ENCODE measurements around the gene AGBL2. TPM values are rescaled to one million over a fixed set of nuclear protein-coding genes. Genes with fewer than 3 reads are reported as not detected.
A peak's percentile ranks its signal among the peaks of the same experiment; 100 is the strongest.

The AGBL2 gene
- total RNA-seq, 1 experiment from 2014 or later = 3.0 TPM

DNA sequence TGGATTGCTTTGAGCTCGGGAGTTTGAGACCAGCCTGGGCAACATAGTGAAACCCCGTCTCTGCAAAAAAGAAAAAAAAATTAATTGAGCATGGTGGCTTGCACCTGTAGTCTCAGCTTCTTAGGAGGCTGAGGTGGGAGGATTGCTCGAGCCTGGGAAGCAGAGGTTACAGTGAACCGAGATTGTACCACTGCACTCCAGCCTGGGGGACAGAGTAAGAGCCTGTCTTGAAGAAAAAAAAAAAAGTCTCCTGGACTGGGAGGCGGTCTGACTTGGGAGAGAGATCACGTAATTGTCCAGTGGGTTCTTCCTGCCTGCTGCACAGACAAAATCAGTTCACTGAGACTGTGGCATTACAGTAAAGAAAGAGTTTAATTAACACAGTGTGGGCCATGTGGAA is 69.7 kb downstream of the AGBL2 start:
- Histone ChIP-seq H3K79me1 (ENCODE audit: insufficient read depth, low read depth, low read length, poor library complexity, severe bottlenecking) (no peaks in the 10 kb centered on the region), H3K4me2 (ENCODE audit: insufficient read depth, insufficient read length, low read length) (no peak overlapping the region), H2BK120ac (ENCODE audit: low read depth, low read length, poor library complexity, severe bottlenecking) (no peak overlapping the region), H2BK12ac (ENCODE audit: insufficient read length, low read depth, low read length) (no peak overlapping the region), H2AK5ac (ENCODE audit: insufficient read length, low read length) (no peak overlapping the region), H2BK20ac (ENCODE audit: low read depth, low read length, poor library complexity, severe bottlenecking) (no peak overlapping the region), H3K23ac (ENCODE audit: insufficient read length, low read depth, low read length) (no peak overlapping the region), H3T11ph (ENCODE audit: low read length) (no peak overlapping the region), H3K27me3 (ENCODE audit: insufficient read depth, low read length) (no peaks in the 10 kb centered on the region), H2BK5ac (ENCODE audit: insufficient read length, low read length) (no peak overlapping the region), H3K4me1 (ENCODE audit: insufficient read depth, low read length) (0 out of 2 replicates have a peak, but pooled peaks cover 2% of the 10 kb centered on the region), H3K18ac (ENCODE audit: insufficient read length, low read depth, low read length) (no peak overlapping the region), H4K20me1 (ENCODE audit: control insufficient read depth, insufficient read depth, insufficient read length) (no peaks in the 10 kb centered on the region), H4K91ac (ENCODE audit: insufficient read length, low read depth, low read length) (no peak overlapping the region), H3K4ac (ENCODE audit: low read depth, low read length) (no peak overlapping the region), H3K27ac (ENCODE audit: insufficient read length, low read depth, low read length) (no peak overlapping the region), H3K56ac (ENCODE audit: insufficient read length, low read depth, low read length) (no peak overlapping the region), H2AFZ (ENCODE audit: low read length) (no peak overlapping the region), H3K9ac (ENCODE audit: extremely low read depth, insufficient read length, low read length) (no peak overlapping the region), H3K79me2 (ENCODE audit: insufficient read depth, low read length) (peaks cover 3% of the 10 kb centered on the region; the same call in 1 of the 2 replicates), H2BK15ac (ENCODE audit: low read depth, low read length) (no peak overlapping the region), H3K14ac (ENCODE audit: insufficient read depth, low read length) (no peak overlapping the region), H3K9me3 (ENCODE audit: control insufficient read depth, low read depth, low read length) (no peaks in the 10 kb centered on the region), H4K5ac (ENCODE audit: insufficient read length, low read depth, low read length) (no peak overlapping the region), H3K23me2 (ENCODE audit: insufficient read length, low read depth, low read length, poor library complexity, severe bottlenecking) (peaks cover 5% of the 10 kb centered on the region), H4K8ac (replicated peaks; ENCODE audit: insufficient read length, low read depth, low read length) (no peak overlapping the region)
- no peak for DNase-seq
- Mint-ChIP-seq H3K27me3 (ENCODE audit: low read depth) (no peaks in the 10 kb centered on the region), H3K36me3 (ENCODE audit: insufficient read depth in 1 of 3, low read depth in 3 of 3) (peaks cover 0 to 4% (median 0%) of the 10 kb centered on the region in 3 experiments; a peak in 3 of 7 replicates), H3K4me3 (no peak overlapping the region), H3K27ac (peak overlapping the region in 1 of 3 experiments; percentile 41; a peak in 2 of 7 replicates), H3K9me3 (no peaks in the 10 kb centered on the region; a peak in 1 of 5 replicates), H3K4me1 (peaks cover 11 to 17% of the 10 kb centered on the region in 2 experiments)
- WGBS (ENCODE audit: extremely low coverage, insufficient read length, low lambda C conversion rate) = no CpG with 5 or more reads among the region's 6 CpGs
- TF ChIP-seq, protein P1, sequence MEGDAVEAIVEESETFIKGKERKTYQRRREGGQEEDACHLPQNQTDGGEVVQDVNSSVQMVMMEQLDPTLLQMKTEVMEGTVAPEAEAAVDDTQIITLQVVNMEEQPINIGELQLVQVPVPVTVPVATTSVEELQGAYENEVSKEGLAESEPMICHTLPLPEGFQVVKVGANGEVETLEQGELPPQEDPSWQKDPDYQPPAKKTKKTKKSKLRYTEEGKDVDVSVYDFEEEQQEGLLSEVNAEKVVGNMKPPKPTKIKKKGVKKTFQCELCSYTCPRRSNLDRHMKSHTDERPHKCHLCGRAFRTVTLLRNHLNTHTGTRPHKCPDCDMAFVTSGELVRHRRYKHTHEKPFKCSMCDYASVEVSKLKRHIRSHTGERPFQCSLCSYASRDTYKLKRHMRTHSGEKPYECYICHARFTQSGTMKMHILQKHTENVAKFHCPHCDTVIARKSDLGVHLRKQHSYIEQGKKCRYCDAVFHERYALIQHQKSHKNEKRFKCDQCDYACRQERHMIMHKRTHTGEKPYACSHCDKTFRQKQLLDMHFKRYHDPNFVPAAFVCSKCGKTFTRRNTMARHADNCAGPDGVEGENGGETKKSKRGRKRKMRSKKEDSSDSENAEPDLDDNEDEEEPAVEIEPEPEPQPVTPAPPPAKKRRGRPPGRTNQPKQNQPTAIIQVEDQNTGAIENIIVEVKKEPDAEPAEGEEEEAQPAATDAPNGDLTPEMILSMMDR (conservative IDR thresholded peaks at IDR 0.05) = no peak

All from H9 (cell line).